Glomerular endothelial cell (primary cell): ENCODE results near the gene MRPS35. TPM values are rescaled to one million over a fixed set of nuclear protein-coding genes. Genes with fewer than 3 reads are reported as not detected.
"Not testable (repeated sequence)": the region's sequence is repeated elsewhere in the genome, so short reads cannot be mapped to it uniquely, and the experiment has no call there.

ENCODE experiments used
- DNase-seq: peaks from one replicate; pipeline ENCODE4 v3.0.0-alpha.2; 2011; ENCODE audit warnings: low read depth, low spot score; ENCODE audit errors: extremely low read depth
- total RNA-seq: library from RNA; depleted of rRNA; stranded (reverse); fragments of >200 nt; gene quantifications from 2 replicates; pipeline ENCODE4 v1.2.3, GENCODE V29; 2015

MRPS35 gene
- total RNA-seq, 1 donor from 2014 or later = 42.6 TPM

DNA sequence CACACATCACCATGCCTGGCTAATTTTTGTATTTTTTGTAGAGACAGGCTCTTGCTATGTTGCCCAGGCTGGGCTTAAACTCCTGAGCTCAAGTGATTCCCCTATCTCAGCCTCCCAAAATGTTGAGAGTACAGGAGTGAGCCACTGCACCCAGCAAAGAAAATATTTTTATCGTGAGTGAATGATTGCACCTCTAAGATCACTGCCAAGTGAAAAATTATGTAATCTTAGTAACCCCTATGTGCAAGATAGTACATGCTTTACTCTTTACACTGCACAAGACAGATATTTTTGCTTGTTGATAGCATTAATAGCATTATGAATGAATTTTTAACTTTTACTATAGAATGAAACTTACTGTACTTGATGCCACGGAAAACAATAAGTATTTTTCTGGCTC lies 3.4 kb upstream of the MRPS35 start:
- DNase-seq = no peak

- no peak for DNase-seq
These were observed 1.3 kb upstream of the MRPS35 start for GRCh38 chr12:27709212-27709931.

GRCh38 chr12:27709932-27710591 lies 570 bp upstream of the MRPS35 start:
- DNase-seq = peak; percentile 55

- DNase-seq = no peak
These were observed 668 bp downstream of the MRPS35 start for GRCh38 chr12:27711317-27711682.

- no peak for DNase-seq
These were observed 1.3 kb downstream of the MRPS35 start for GRCh38 chr12:27711967-27712366.

GRCh38 chr12:27723212-27723611 lies 12.6 kb downstream of the MRPS35 start:
- no peak for DNase-seq

GRCh38 chr12:27730097-27730588 lies 19.5 kb downstream of the MRPS35 start:
- DNase-seq = no peak

DNA sequence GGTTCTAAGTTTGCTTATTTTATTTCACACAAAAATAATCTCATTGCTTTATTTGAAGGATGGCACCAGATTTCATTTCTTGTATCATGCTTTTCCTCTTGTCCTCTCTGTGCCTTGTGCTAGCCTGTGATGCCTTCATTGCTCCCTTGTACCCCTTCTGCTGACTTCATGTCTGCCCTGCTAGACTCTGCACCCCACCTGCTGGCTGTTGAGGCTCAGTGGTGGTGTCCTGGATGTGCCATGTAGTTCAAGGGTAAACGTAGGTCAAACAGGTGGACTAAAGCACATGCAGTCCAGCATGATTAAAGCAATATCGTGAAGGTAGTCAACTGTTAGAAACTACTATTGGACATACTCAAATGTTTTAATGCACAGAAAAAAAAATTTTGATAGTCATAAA lies 21.6 kb downstream of the MRPS35 start:
- no peak for DNase-seq

GRCh38 chr12:27733052-27733656 lies 22.5 kb downstream of the MRPS35 start:
- no peak for DNase-seq

- no peak for DNase-seq
These were observed 23.2 kb downstream of the MRPS35 start for GRCh38 chr12:27733791-27734190.

DNA sequence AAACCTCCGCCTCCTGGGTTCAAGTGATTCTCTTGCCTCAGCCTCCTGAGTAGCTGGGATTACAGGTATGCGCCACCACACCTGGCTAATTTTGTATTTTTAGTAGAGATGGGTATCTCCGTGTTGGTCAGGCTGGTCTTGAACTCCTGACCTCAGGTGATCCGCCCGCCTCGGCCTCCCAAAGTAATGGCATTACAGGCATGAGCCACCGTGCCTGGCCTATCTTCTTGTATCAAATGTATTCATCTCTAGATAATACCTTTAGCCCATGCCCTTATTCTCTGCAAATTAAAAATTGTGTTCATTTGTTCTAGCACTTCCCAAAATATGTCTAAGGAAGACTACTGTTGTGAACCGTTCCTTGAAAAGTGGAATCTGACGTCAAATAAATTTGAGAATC lies 23.7 kb downstream of the MRPS35 start:
- DNase-seq = not testable (repeated sequence)

DNA sequence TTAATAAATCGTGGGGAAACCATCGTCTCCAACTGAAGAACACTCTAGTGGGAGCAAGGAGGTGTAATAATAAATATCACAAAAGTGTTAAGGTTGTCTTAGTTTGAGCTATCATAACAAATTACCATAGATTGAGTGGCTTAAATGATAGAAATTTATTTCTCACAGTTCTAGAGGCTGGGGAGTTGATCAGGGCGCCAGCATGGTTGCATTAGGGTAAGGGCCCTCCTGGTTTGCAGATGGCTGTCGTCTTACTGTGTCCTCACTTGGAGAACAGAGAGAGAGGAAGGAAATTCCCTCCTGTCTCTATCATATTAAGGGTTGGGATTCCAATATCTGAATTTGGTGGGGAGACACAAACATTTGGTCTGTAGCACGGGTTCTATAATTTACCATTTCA lies 33.0 kb downstream of the MRPS35 start:
- DNase-seq = no peak

- DNase-seq = not testable (repeated sequence)
These were observed 35.1 kb downstream of the MRPS35 start for GRCh38 chr12:27745734-27746133.

DNA sequence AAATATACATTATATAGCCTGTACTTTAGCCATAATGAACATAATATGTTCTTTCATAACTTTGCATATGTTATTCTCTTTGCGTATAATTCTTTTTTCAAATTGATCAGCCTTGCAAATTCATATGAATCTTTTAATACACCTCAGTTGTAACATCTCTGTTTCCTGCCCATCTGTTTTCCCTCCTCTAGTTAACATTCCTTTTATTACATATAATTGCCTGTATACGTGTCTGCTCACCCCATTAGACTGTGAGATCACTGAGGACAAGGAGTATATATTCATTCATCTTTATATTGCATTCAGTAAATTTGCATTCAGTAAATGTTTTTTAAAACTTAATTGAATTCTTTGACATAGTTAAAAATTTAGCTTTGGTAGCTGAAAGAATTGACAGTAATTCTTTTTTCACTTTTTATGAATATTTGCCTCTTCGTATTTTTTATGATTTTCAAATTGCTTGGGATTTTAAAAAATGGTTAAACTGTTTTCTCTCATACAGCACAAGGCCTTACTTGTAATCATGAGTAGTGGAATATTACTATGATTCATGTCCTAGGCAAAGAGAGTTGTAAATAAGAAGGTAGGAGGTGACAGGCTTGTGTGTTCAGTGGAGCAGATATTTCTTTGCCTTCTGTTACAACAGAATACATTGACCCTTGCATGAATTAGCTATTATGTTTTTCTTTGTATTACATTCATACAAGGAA lies 36.6 kb downstream of the MRPS35 start:
- no peak for DNase-seq

DNA sequence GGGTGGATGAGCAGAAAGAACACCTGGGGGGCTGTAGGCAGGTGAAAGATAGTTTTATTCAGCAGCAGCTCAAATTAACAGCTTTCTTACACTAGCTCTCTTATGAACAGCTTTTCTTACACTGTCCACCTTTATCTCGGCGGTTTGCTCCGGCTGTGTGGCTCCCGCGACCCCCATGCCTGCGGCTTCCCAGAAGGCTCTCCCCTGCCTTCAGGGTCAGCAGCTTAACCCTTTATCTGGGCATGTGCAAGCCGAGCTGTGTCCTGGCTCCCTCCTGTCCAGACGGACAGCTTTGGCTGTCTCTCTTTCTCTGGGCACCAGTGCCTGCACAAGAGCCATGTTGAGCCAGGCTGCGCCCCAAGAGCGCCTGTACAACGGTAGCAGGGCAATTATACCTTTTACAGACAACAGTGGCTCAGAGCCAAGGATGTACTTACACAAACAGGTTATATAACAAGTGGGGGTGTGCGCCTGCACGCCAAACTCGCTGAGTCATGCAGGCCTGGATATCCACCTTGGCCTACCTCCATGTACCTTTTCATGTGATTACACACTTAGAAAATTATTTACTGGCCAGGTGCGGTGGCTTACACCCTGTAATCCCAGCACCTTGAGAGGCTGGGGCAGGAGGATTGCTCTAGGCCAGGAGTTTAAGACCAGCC lies 40.9 kb downstream of the MRPS35 start:
- no peak for DNase-seq

DNA sequence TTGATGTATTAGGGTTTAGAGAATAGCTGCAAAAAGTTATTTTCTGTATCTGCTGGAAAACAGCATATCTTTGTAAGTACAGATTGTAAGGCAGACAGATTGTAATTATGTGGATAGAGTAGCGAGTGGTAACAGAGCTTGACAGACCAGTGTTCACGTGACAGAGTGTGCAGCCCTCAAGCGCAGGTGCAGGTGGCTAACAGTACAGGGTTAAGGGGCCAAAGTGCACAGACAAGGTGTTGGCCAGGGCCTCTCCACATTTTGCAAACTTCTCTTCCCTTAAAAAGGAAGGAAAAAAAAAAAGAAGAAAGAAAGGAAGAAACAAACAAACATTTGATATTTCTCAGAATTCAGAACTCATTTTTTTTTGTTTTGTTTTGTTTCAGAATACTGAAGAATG lies 44.2 kb downstream of the MRPS35 start:
- no peak for DNase-seq

DNA sequence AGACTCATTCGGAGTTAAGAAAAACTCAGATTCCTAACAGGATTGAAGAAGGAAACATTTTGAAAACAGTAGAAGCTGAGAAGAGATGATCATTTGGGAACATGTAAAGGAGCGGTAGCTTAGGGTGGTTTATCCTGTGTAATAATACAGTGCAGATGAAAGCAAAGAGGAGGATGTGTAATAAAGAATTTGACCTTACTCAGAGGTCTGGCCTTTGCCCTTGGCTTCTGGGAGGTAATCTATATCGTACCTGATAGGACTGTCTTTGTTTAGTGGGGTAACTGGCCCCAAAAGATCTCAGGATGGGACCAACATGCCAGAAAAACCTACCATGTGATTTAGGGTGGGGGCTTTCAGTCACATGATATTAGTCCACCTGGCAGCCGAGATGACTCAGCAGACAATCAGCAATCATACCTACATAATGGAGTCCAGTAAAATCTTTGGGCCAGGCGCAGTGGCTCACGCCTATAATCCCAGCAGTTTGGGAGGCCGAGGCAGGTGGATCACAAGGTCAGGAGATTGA lies 46.1 kb downstream of the MRPS35 start:
- DNase-seq = no peak

DNA sequence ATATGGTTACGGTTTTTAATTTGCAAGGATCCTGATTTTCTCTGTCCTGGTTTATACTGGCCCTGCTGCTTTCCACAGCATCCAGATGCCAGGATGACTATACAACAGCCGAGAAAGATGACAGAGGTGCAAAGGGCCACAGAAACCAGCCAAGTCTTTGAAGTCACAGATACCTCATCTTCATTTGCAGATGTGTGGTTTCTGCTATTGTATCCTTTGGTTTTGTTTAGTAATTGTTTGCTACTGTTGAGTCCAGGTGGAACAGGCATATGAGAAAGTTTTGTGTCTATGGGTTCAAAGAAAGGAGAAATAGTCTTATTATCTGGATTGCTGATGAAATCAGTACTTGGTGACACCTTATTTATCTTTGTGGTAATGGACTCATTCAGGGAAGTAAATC lies 52.1 kb downstream of the MRPS35 start:
- DNase-seq = no peak

DNA sequence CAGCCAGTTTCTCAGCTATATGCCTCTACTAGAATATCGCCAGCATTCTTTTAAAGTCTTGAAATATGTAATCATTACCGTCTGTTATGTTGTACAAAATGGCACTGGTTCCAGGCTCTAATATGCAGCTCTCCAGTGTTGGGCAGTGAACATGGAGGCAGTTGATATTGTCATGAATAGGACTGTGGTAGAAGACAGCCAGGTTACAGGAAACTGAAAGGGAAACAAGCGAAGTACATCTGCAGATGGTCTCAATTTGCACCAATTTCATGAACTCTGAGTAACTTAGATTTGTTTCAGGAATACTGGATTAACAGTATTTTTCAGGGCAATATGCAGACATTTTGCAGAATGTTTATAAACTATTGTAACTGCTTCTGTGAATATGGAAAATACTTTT lies 56.0 kb downstream of the MRPS35 start:
- DNase-seq = no peak

DNA sequence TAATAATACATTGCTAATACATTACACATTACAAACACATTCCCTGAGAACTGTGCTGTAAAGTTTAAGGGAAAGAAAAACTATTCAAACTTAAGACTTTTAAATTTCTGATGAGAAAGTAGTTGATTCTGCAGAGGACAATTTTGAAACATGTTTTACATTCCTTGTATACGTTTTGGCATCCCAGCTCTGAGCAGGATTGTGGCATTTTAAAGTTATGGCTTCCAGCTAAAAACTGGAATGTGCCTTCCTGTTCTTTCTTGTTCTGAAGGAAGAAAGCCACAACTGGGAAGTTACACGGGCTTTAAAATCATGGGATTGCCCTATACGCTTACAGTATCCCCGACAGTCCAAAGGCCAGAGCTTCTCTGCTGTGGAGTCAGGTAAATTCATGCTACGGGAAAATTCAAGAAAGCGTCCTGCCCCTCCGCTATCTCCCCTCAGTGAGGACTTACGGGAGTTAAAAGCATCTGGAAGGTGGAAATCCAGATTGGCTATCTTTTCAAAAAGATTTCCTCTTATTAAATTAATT lies 58.6 kb downstream of the MRPS35 start:
- no peak for DNase-seq
